Fibroblast of lung (primary cell): ENCODE results near the gene MORN1. TPM values are rescaled to one million over a fixed set of nuclear protein-coding genes. Genes with fewer than 3 reads are reported as not detected.

Experiments
- DNase-seq, 2 donors: peaks; one replicate each; pipeline versions ENCODE4 v3.0.0 to v3.0.0-alpha.2; 2010; ENCODE audit warnings: low read depth in 2 of 2
- H2AFZ ChIP-seq: 2 replicates; pipeline ENCODE4 v1.5.1; 2012; ENCODE audit warnings: low read length, control low read depth, inconsistent platforms
- H3K27ac ChIP-seq: 2 replicates; pipeline ENCODE4 v1.5.1; 2011; ENCODE audit warnings: low read length, control low read depth; ENCODE audit not compliant: insufficient read depth
- H3K27me3 ChIP-seq: 2 replicates; pipeline ENCODE4 v1.5.1; 2011; ENCODE audit warnings: mild to moderate bottlenecking, low read length; ENCODE audit not compliant: control insufficient read depth, insufficient read depth
- H3K36me3 ChIP-seq: 2 replicates; pipeline ENCODE4 v1.5.1; 2011; ENCODE audit warnings: low read length; ENCODE audit not compliant: control insufficient read depth, insufficient read depth
- H3K4me1 ChIP-seq: 2 replicates; pipeline ENCODE4 v1.5.1; 2011; ENCODE audit warnings: low read length; ENCODE audit not compliant: control insufficient read depth, insufficient read depth; ENCODE audit errors: extremely low read depth
- H3K4me2 ChIP-seq: 2 replicates; pipeline ENCODE4 v1.5.1; 2011; ENCODE audit warnings: low read length, control low read depth; ENCODE audit not compliant: insufficient read depth; ENCODE audit errors: extremely low read depth
- H3K4me3 ChIP-seq, 4 experiments: fragments of 200-600 bp in 1 of 4; sonication (generic) in 1 of 4; replicated peaks in 1 of 4; 2 replicates each; pipeline ENCODE4 v1.5.1; 2011 to 2016; ENCODE audit warnings: low read length in 4 of 4, low read depth in 3 of 4, mild to moderate bottlenecking in 3 of 4, control low read depth in 2 of 4, inconsistent platforms in 1 of 4, mixed read lengths in 1 of 4; ENCODE audit not compliant: insufficient read depth in 1 of 4; ENCODE audit errors: control extremely low read depth in 1 of 4
- H3K79me2 ChIP-seq: 2 replicates; pipeline ENCODE4 v1.5.1; 2012; ENCODE audit warnings: mild to moderate bottlenecking, low read length, inconsistent platforms; ENCODE audit not compliant: control insufficient read depth, insufficient read depth
- H3K9ac ChIP-seq: 2 replicates; pipeline ENCODE4 v1.5.1; 2011; ENCODE audit warnings: mild to moderate bottlenecking, low read length, control low read depth; ENCODE audit not compliant: insufficient read depth
- H3K9me3 ChIP-seq: 2 replicates; pipeline ENCODE4 v1.5.1; 2012; ENCODE audit warnings: low read depth, low read length; ENCODE audit not compliant: control insufficient read depth, insufficient read depth
- H4K20me1 ChIP-seq: 2 replicates; pipeline ENCODE4 v1.5.1; 2011; ENCODE audit warnings: low read length; ENCODE audit not compliant: control insufficient read depth, insufficient read depth; ENCODE audit errors: extremely low read depth
- EZH2 ChIP-seq: IDR thresholded peaks from 2 replicates; pipeline ENCODE4 v1.5.1; 2012; ENCODE audit warnings: low read length, control low read depth, mild to moderate bottlenecking; ENCODE audit errors: missing control alignments
- polyA plus RNA-seq, 2 donors: library from polyadenylated mRNA; depleted of rRNA in 1 of 2; stranded (reverse) in 1 of 2; unstranded in 1 of 2; fragments of >200 nt; gene quantifications; 2 replicates each; pipeline ENCODE4 v1.2.1, GENCODE V29; 2011 to 2012; ENCODE audit warnings: missing spikeins in 1 of 2
- total RNA-seq: library from RNA; depleted of rRNA; stranded (reverse); fragments of >200 nt; gene quantifications from 2 replicates; pipeline ENCODE4 v1.2.1, GENCODE V29; 2014
- TF ChIP-seq, protein P1 (sequence below), 2 donors: IDR thresholded peaks in 1 of 2; conservative IDR thresholded peaks in 1 of 2; 1 replicate in 1 of 2; 2 replicates in 1 of 2; pipeline ENCODE4 v1.5.1; 2011 to 2012; ENCODE audit warnings: low read length in 2 of 2, control low read depth in 1 of 2, inconsistent platforms in 1 of 2, low read depth in 1 of 2, mild to moderate bottlenecking in 1 of 2

Gene MORN1
- total and polyA plus RNA-seq, 2 donors (not counting 1 experiment from before 2014, with no cell fraction given): 3.5 to 10.6 TPM

DNA sequence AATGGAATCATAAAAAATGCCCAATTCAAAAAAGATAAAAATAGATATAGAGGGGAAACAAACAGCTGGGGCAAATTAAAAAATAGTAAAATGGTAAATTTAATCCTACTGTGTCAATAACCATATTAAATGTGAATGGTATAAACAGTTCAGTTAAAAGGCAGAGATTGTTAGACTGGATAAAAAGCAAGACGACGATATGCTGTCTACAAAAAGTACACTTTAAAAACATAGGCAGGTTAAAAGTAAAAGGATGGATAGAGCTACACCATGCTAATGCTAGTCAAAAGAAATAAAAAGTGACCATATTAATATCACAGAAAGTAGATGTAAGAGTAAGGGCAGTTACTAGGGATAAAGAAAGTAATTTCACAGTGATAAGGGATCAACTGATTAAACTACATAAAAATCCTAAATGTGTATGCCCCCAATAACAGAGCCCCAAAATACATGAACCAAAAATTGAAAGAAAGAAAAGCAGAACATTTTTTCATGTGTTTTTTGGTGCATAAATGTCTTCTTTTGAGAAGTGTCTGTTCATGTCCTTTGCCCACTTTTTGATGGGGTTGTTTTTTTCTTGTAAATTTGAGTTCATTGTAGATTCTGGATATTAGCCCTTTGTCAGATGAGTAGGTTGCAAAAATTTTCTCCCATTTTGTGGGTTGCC is 27.4 kb downstream of the MORN1 start:
- no peaks in the 10 kb centered on the region for H3K27me3 ChIP-seq
- no peak overlapping the region for H2AFZ ChIP-seq
- TF ChIP-seq EZH2: no peak
- TF ChIP-seq, protein P1, sequence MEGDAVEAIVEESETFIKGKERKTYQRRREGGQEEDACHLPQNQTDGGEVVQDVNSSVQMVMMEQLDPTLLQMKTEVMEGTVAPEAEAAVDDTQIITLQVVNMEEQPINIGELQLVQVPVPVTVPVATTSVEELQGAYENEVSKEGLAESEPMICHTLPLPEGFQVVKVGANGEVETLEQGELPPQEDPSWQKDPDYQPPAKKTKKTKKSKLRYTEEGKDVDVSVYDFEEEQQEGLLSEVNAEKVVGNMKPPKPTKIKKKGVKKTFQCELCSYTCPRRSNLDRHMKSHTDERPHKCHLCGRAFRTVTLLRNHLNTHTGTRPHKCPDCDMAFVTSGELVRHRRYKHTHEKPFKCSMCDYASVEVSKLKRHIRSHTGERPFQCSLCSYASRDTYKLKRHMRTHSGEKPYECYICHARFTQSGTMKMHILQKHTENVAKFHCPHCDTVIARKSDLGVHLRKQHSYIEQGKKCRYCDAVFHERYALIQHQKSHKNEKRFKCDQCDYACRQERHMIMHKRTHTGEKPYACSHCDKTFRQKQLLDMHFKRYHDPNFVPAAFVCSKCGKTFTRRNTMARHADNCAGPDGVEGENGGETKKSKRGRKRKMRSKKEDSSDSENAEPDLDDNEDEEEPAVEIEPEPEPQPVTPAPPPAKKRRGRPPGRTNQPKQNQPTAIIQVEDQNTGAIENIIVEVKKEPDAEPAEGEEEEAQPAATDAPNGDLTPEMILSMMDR (conservative IDR thresholded peaks at IDR 0.05 in 1 of 2, IDR thresholded peaks at IDR 0.05 in 1 of 2; ENCODE audit: low read depth in 1 of 2, low read length in 2 of 2): no peak
- no peak overlapping the region for H3K4me2 ChIP-seq
- no peaks in the 10 kb centered on the region for H4K20me1 ChIP-seq
- H3K9ac ChIP-seq: no peak overlapping the region
- H3K4me1 ChIP-seq: no peaks in the 10 kb centered on the region
- no peaks in the 10 kb centered on the region for H3K36me3 ChIP-seq
- no peaks in the 10 kb centered on the region for H3K79me2 ChIP-seq
- H3K27ac ChIP-seq: no peak overlapping the region
- no peak overlapping the region for H3K4me3 ChIP-seq
- no peak for DNase-seq
- no peaks in the 10 kb centered on the region for H3K9me3 ChIP-seq

DNA sequence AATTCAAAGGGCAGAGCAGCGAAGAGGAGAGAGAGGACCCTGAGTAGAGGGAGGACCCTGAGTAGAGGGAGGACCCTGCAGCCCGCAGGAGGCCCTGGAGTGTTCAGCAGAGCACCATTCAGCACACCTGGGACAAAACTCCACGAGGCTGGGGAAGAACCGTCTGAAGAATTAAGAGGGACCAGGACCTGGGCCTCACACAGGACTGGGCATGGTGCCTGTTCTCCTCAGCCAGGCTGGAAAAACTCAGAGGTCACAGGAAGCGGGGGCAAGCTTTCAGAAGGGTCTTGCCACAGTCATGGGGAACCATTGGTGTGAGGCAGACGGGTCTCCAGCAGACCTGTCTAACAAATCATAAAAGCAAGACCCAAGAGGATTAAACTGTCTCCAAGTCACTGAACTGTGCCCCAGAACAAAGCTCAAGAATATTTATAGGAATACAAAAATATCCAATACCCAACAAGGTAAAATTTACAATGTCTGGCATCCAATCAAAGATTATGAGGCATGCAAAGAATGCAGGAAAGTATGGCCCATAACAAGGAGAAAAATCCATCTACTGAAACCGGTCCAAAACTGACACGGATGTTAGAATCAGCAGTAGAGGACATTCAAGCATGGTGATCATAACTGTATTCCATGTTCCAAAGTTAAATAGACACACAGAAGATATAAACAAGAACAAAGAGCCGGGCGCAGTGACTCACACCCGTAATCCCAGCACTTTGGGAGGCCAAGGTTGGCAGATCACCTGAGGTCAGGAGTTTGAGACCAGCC is 30.6 kb downstream of the MORN1 start:
- no peak overlapping the region for H3K9ac ChIP-seq
- no peak for TF ChIP-seq EZH2
- TF ChIP-seq, protein P1 (conservative IDR thresholded peaks at IDR 0.05 in 1 of 2, IDR thresholded peaks at IDR 0.05 in 1 of 2; ENCODE audit: low read depth in 1 of 2, low read length in 2 of 2): no peak
- no peak overlapping the region for H3K4me3 ChIP-seq
- H3K79me2 ChIP-seq: no peaks in the 10 kb centered on the region
- H4K20me1 ChIP-seq: no peaks in the 10 kb centered on the region
- no peaks in the 10 kb centered on the region for H3K36me3 ChIP-seq
- peak in 1 of 2 donors; percentile 44 for DNase-seq
- no peaks in the 10 kb centered on the region for H3K27me3 ChIP-seq
- H2AFZ ChIP-seq: no peak overlapping the region
- H3K27ac ChIP-seq: no peak overlapping the region
- H3K4me1 ChIP-seq: no peaks in the 10 kb centered on the region
- no peaks in the 10 kb centered on the region for H3K9me3 ChIP-seq
- no peak overlapping the region for H3K4me2 ChIP-seq

DNA sequence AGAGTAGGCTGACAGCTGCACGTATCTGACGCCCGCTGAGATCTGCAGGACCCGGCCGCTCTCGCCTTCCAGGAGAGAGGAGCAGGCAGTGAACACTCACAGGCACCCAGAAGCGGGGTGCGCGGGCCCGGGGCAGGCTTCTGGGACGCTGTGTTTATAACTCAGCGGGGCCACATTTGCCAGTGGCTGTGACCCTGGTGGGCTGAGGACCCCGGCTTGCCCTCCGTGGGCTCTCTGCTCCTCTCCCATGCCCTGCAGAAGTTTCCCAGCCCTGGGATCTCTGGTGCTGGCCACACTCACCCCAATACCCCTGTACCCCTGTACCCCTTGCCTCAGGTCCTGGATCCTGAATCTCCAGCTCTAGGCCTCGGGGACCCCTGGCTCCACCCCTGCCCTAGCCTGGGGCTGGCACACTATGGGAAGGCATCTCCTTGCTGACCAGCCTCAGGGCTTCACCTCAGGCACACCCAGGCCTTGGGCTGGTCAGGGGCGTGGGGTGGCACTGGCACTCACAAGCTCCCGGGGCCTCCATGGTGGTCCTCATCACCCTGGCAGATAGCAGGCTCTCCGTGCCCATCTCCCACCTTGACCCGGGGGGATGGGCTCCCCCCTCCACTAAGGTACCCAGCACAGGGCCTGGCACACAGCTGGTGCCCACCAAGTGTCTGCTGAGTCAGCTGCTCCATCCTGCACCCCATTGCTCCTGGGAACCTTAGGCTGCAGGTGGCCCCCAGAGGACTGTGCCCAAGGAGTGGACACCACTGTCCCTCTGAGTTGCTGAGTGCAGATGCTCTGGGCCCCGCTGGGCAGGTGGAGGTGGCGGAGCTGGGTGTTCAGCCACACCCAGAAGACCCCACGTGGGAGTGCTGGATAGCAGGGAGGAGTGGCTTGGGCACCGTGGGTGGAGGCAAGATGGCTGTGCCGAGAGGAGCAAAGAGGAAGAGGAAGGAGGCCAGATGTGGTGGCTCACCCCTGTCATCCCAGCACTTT is 32.4 kb downstream of the MORN1 start:
- no peak overlapping the region for H3K4me2 ChIP-seq
- no peak overlapping the region for H3K27ac ChIP-seq
- DNase-seq: no peak
- no peak overlapping the region for H2AFZ ChIP-seq
- no peaks in the 10 kb centered on the region for H3K27me3 ChIP-seq
- no peaks in the 10 kb centered on the region for H3K79me2 ChIP-seq
- H3K4me3 ChIP-seq: no peak overlapping the region
- H3K4me1 ChIP-seq: no peaks in the 10 kb centered on the region
- H3K9ac ChIP-seq: no peak overlapping the region
- H3K36me3 ChIP-seq: no peaks in the 10 kb centered on the region
- no peaks in the 10 kb centered on the region for H3K9me3 ChIP-seq
- H4K20me1 ChIP-seq: no peaks in the 10 kb centered on the region
- no peak for TF ChIP-seq EZH2
- TF ChIP-seq, protein P1 (conservative IDR thresholded peaks at IDR 0.05 in 1 of 2, IDR thresholded peaks at IDR 0.05 in 1 of 2; ENCODE audit: low read depth in 1 of 2, low read length in 2 of 2): no peak
